Measurements from ENCODE around the gene RTN4IP1.
"Not testable (repeated sequence)": the region's sequence is repeated elsewhere in the genome, so short reads cannot be mapped to it uniquely, and the experiment has no call there.

Gene RTN4IP1, protein sequence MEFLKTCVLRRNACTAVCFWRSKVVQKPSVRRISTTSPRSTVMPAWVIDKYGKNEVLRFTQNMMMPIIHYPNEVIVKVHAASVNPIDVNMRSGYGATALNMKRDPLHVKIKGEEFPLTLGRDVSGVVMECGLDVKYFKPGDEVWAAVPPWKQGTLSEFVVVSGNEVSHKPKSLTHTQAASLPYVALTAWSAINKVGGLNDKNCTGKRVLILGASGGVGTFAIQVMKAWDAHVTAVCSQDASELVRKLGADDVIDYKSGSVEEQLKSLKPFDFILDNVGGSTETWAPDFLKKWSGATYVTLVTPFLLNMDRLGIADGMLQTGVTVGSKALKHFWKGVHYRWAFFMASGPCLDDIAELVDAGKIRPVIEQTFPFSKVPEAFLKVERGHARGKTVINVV

DNA sequence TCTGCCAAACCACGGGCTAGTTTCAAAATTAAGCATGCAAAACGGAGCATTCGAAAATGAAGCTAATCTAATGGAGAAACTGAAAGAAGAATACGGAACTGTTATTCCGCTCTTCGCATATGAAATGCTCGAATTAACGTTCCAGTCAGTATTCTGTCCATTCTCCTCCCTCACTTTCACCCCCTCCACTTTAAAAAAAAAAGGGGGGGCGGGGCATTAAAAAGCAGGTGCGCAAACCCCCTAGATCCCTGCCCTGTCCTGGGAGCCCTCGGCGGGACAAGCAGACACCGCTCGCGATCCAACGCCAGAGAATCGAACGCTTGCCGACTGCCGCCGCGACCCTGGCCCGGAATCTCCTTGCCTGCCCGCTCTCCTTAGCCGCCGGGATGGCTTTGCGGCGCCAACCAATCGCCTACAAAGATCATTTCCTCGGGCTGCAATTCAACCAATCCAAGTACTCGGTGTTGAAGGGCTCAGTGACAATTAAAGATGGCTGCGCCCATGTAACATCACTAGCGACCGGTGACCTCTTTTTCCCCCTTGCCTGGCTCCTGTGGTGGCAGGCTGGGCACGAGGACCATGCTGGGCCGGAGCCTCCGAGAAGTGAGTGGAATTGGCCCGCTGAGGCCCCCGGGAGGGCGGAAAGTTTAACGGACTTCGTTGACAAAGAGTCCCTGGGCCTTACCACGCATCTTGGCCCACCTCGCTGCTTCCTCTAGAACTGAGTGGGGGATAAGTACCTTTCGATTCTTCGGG, at the start of gene RTN4IP1, which contains the start of gene QRSL1:
TSS of gene RTN4IP1 (minus strand) at position 396 of the 756 bp plus-strand sequence. CDS start 477 bp downstream, outside the sequence.
TSS of gene QRSL1 (plus strand) at position 476 of the 756 bp plus-strand sequence. CDS start at position 580, 104 bp downstream.
- peak; percentile 95 for DNase-seq

DNA sequence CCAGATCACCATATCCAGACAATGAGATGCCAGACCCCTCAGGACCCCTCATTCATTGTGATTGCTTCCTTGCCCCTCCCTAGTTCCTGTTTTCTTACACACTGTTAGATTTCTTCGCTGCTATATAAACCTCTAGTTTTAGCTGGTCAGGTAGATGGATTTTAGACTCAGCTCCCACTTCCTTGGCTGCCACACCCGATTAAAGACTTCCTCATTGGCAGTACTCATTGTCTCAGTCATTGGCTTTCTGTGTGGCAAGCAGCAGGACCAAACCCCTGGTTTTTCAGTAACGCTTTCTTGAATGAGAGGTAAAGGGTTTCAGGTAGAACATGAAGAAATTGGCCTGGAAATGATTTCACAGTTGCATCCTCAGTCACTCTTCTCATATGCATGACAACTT, 48.0 kb upstream of the RTN4IP1 start:
- DNase-seq = no peak

DNA sequence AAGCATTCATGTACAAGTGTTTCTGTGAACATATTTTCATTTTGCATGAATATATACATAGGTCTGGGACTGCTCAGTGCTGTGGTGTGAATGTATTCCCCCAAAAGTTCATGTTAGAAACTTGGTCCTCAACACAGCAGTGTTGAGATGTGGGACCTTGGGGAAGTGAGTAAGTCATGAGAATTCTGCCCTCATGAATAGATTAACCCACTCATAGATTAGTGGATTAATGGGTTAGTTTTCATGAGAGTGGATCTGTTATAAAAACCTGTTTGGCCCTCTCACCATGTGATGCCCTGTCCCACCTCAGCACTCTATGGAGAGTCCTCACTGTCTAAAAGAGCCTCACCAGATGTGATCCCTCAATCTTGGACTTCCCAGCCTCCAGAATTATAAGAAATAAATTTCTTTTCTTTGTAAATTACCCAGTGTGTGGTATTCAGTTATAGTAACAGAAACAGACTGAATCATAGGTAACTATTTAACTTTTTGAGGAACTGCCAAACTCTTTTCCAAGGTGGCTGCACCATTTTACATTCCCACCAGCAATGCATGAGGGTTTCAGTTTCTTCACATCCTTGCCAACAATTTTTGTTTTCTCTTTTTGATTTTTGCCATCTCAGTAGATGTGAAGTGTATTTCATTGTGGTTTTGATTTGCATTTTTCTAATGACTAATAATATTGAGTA, 45.4 kb upstream of the RTN4IP1 start:
- no peak for DNase-seq

DNA sequence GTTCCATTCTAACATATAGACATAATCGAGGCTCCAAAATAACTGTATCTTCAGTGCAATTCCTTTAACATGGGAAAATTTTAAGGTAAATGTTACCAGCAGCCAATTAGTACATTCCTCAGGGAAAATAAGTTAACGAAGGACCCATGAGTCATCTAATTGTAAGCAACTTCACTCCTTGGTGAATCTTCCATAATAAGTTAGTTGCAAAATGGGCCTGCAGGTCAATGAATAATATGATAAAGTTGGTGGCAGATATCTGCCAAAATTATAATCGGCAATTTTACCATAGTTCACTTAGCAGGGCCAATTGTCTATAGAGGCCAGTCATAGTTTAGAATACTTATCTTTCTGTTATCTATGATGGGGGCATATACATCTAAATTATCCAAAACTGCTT, 42.4 kb upstream of the RTN4IP1 start:
- DNase-seq = no peak

DNA sequence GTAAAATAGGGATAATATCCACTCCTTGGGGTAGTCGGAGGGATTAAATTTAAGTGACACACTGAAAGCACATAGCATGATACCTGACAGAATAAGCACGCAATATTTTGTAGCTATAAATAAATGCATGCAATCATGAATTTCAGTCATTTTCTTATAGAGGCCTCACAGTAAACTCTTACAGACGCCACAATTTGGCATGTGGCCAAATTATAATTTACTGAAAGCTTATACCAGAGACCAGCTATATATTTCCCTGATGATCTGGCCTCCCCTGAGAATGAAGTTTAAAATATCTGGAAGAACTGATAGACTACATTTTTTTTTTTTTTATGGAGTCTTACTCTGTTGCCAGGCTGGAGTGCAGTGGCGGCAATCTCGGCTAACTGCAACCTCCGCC, 40.9 kb upstream of the RTN4IP1 start:
- no peak for DNase-seq

DNA sequence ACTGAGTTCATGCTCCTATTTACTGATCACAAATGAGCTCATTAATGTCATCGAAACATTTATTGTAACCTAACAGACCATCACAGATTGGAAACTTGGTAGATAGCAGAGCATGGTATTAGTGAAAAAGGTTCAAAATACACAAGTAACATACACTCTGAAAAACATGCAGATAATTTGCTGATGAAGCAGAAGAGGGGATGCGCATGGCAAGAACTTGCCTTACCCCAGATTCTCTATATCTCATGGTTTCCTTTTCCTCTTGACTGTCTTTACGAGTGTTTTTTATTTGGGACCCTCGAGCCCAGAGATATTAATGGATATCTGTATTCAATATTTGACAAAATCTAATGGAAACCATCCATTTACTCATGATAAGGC, 37.7 kb upstream of the RTN4IP1 start:
- no peak for DNase-seq

DNA sequence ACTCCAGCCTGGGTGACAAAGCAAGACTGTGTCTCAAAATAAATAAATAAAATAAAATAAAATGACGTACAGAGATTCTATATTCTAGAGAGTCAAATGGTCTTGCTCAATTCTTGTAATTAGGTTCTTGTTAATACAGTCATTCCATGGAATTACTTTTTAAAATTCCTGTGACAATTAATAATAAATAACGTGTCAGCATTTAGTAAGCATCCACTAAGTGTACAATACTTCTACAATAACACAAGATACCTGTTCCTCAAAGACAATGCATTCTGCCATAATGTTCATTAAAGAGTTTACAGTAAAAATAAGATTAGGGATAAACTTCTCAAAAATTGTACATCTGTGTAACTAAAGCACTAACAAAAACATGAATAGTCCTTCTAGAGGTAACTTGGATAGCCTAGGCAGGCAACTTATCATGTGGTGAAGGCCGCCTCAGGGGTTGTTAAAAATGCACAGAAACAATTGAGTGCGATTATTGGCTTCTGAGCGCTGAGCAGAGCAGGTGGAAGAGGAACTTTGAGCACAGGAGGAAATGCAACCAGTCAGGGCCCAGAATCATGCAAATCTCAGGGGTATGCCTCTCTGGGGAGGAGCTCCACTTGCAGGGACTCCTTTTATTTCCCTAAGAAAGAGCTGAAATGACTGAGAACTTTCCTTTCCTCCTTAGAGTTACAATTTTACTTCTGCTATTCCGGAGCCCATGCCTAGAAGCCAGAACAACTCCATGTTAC, 37.2 kb upstream of the RTN4IP1 start:
- no peak for DNase-seq

DNA sequence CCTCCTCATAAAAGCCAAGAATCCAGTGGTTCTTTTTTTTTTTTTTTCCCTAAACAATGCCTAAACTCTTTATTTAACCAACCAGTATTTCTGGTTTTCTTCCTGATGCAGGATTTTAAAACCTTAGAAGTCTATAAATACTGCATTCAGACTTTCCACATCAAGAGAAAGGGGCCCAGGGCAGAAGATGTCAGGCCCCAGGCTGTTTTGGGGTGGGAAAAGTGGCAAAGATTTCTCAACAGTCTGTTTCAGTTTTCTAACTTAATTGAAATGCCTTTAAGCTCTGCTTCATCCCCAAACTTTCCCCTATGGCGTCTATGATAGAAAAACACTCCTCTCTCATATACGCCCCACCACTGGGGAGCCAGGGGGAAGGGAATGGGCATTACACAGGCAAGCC, 33.2 kb upstream of the RTN4IP1 start:
- DNase-seq = no peak

DNA sequence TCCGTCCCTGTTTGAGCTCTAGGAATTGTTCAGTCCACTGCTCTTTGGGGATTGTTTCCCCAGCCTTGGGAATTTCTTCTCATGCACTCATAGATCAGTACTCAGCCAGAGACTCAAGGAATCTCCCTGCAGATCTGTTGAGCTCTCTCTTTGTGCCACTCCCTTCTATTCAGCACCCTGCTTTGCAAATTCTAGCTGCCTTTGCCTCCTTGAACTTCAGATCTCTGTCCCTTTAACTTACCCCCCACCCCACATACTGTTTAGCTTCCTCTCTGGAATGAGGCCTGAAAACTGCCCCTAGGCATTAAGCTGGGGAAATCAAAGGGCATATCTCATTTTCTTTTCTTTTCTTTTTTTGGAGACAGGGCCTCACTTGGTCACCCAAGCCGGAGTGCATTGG, 30.6 kb upstream of the RTN4IP1 start:
- no peak for DNase-seq

DNA sequence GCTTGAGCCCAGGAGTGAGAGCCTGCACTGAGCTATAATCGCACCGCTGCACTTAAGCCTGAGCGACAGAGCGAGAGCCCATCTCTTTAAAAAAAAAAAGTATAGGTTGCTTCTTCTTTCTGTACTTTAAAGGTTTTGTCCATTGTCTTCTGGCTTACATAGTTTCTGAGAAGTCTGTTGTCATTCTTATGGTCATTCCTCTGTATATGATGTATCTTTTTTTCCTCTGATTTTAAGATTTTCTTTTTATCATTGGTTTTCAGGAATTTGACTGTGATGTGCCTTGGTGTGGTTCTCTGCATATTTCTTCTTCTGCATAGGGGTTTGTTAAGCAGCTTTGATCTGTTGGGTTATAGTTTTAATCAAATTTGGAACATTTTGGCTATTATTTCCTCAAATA, 29.2 kb upstream of the RTN4IP1 start:
- no peak for DNase-seq

DNA sequence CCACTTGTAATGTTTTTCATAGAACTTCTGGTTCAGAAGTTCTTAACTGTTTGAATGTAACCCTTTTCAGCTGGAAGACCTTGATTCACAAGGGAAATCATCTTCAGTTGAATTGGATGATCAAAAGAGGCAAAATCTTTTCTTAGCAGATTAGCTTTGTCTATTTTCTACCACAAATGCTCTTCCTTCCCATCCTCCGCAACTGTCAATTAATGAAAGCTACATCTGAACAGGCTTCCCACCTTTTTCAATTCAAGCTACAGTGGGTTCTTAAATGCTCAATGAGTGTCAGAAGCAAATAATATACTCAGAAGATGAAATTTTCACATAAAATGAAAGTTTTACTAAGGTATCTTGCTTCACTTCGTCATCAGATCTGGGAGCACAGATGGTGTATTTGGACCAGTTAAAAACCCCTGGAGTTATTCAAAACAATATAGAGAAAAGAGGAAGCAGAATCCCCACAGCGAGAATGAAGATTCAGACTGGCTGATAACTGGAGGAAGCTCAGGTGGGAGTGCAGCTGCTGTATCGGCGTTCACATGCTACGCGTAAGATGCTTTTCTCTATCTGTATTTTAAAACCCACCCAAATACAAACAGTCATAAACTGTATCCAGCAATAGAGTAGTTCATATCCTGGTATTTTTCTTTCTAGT, 19.5 kb upstream of the RTN4IP1 start:
- DNase-seq = no peak

DNA sequence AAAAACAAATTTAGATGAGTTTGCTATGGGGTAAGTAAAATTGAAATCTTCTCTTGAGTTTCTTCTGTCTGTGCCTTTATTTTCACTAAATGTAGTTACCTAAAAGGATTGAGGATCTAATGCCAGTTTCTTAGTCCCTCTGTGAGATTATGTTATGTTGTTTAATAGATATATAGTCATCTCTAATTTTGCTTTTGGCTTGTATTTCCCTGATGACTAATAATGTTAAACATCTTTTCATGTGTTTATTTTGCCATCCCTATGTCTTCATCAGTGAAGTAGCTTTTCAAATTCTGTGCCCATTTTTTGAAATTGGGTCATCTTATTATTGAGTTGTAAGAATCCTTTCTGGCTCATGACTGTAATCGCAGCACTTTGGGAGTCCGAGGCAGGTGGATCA, 13.8 kb upstream of the RTN4IP1 start:
- DNase-seq = no peak

DNA sequence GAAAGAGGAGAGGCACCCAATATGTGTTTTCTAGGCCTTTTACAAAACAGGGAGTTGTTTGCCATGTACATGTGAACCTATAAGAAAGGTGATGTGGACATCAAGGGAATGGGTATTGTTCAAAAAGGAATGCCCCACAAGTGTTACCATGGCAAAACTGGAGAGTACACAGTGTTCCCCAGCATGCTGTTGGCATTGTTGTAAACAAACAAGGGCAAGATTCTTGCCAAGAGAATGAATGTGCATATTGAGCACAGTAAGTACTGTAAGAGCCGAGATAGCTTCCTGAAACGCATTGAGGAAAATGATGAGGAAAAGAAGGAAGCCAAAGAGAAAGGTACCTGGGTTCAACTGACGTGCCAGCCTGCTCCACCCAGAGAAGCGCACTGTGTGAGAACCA, 13.2 kb upstream of the RTN4IP1 start:
- no peak for DNase-seq

DNA sequence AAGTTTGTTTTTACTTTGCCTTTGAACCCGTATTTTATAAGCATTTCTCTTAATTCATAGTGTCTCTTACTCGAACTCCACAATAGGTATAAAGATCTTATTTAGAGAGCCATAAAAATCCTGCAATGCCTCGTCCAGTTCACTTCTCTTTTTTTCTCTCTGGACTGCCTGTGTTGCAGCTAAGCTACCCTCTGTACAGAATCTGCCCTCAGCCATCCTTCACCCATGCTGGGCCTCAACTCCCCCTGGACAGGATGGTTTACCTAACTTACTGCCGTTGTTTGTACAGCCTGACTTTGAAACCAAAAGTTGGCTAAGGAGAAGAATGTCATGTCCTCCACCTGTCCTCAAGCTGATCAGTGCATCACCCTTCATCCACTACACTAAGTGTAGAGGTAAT, 10.5 kb upstream of the RTN4IP1 start:
- DNase-seq = no peak

DNA sequence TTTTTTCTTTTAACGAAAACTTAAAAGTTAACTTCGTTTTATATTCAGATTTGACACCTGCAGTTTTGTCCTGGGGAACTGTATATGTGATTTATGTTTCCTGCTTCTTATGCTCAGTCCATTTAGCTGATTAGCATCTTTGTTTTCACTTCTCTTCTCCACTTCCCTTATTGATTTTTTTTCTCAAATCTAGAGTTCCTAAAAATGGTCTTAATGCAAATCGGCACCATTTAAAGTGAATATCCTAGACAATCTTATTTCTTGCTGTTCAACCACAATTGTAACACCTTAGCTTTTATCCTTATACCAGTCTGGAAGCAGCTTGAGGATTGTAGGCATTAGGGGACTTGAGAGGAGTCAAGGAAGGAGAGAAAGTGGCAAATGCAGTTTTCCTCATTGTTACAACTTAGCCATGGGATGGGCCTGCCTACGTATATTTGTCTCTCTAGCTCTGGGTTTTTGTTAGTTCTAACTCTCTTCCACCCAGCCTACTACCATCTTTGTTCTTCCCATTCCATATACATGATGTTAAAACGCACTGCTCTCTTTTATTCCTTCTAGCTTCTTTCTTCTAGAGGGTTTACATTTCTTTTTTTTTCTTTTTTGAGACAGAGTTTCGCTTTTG, 8.5 kb upstream of the RTN4IP1 start:
- no peak for DNase-seq

DNA sequence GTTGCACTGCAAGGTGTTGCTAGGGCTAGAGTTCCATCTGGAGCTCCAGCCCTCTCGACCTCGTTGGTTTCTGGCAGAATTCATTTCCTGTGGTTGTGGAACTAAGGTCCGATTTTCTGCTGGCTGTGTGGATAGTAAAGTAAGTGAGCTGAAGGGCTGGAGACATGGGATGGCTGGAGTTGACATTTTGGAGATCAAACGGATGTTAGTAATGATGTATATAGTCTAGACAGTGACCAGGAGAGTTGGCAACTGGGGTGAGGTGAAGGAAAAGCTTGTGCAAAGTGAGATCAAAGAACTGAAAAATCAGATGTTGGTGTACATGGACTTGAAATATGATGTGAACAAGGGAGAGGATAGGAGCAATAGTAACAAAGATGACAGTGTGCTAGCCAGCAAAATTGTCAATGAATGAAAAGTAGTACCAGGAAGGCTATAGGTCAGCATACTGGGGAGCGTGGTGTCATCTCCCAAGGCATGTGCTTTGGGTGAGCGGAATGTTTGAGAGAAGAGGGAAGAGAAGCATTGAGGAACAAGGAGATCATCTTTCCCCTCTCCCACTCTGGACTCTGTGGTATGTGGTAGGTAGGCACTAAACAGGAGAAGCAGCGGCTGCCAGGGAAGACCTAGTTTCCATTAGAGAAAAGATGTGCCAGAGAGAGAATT, 7.9 kb upstream of the RTN4IP1 start:
- DNase-seq = no peak

DNA sequence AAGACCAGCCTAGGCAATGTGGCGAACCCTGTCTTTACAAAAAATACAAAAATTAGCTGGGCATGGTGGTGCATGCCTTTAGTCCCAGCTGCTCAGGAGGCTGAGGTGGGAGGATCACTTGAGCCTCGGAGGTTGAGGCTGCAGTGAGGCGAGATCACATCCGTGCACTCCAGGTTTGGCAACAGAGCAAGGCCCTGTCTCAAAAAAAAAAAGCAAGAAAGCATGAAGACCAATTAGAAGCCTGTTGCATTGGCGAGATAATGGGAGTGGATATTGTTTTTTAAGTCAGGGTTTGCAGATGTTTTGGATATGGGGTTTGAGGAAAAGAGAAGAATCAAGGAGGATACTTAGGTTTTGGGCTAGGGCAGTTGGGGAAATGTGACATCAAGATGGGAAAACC, 5.3 kb upstream of the RTN4IP1 start:
- DNase-seq = no peak

DNA sequence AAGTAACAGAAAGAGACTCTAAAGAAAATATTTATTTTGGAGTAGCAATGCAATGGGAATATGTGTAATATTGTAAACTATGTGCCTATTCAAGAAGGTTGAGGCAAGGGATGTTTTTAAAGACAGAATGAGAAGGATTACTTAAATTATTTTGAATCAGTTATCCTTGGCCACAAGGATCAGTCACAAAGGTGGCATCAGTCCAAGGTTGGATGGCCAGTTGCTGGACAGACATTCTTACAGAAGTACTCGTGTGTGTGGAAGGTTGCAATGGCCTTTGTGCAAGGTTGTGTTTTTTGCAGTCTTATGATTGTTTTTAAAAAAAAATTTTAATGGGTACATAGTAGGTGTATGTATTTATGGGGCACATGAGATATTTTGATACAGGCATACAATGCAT, 2.0 kb upstream of the RTN4IP1 start:
- no peak for DNase-seq

DNA sequence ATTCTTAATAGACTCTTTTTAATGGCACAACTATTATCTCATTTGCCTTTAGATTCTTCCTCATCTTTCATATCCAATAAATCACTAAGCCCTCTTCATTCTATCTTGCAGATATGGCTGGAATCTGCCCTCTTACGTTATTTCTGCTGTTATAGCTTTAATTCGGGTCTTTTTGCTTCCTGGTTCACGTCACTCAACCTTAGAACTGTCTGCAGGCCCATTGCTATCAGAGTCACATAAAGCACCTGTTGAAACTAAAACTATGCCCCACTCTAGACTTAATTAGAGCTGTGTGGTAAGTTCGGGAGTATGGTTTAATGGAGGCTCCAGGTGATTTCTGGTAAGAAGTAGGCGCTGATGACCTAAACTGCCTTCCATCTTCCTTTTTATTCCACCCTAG, 1.1 kb upstream of the RTN4IP1 start:
- no peak for DNase-seq

DNA sequence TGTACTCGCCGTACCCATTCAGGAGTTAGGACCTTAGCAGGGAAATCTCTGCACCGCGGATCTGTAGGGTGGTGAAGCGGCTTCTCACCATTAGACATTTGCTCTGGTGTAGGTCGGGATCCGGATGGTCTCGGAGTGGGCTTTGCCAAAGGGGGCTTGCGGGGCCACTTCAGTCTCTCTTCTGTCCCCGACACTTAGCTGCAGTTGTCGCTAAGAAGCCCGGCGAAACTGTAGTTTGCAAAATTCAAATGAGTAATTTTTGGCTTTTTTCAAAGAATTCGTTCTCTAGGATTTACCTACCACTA, 513 bp upstream of the RTN4IP1 start:
- no peak for DNase-seq

DNA sequence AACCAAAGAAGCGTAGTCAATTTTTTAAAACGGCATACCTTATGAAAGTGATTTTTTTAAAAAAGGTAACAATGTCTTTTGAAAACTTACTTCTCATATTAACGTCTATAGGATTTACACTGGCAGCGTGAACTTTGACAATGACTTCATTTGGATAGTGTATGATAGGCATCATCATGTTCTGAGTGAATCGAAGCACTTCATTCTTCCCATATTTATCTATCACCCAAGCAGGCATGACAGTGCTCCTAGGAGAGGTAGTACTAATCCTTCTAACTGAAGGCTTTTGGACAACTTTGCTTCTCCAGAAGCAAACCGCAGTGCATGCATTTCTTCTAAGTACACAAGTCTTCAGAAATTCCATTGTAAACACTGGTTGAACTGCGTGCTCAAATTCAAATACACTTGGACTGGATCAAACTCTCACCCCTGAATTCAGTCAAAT, 618 bp downstream of the RTN4IP1 start:
- DNase-seq = no peak

DNA sequence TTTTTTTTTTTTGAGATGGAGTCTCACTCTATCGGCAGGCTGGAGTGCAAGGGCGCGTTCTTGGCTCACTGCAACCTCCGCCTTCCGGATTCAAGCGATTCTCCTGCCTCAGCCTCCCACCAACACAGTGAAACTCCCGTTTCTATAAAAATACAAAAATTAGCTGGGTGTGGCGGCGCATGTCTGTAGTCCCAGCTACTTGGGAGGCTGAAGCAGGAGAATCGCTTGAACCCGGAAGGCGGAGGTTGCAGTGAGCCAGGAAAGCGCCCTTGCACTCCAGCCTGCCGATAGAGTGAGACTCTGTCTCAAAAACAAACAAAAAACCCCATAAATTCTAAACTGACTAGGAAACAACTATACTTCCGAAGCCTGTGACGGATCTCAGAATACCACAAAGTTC, 1.5 kb downstream of the RTN4IP1 start:
- not testable (repeated sequence) for DNase-seq

All from activated CD4-positive, alpha-beta T cell treated with anti-CD3 and anti-CD28 coated beads, Interleukin-2, amount 50 U/mL, for 16 hours (primary cell).